ENCODE results near the gene KRTAP2-3.

GRCh38 chr17:41029633-41030245 is 30.2 kb downstream of the KRTAP2-3 start, which contains the start of gene KRTAP1-4:
- TF ChIP-seq CTCF (IDR thresholded peaks at IDR 0.05; ENCODE audit: insufficient read depth, low read depth, low read length) (no peak), EZH2 (IDR thresholded peaks at IDR 0.05; ENCODE audit: insufficient read depth, low read length) (no peak)
